ENCODE data around the gene PGM2L1. TPM values are rescaled to one million over a fixed set of nuclear protein-coding genes. Genes with fewer than 3 reads are reported as not detected.

The PGM2L1 gene
- total and polyA plus RNA-seq, 2 donors (not counting 1 experiment from before 2014, with no cell fraction given), result 1.6 to 8.4 TPM

GRCh38 chr11:74330075-74330858, 68.0 kb downstream of the PGM2L1 start:
- Histone ChIP-seq H3K27ac (ENCODE audit: low read length in 2 of 2) (no peak overlapping the region), H3K9ac (ENCODE audit: low read length) (no peak overlapping the region), H3K4me2 (replicated peaks; ENCODE audit: low read depth, low read length, poor library complexity, severe bottlenecking) (no peak overlapping the region), H3K27me3 (replicated peaks in 1 of 4; ENCODE audit: control extremely low read depth in 1 of 4, control insufficient read depth in 3 of 4, insufficient read depth in 4 of 4, low read length in 3 of 4) (no peaks in the 10 kb centered on the region), H3K4me3 (ENCODE audit: control extremely low read depth in 1 of 5, extremely low read depth in 1 of 5, insufficient read depth in 1 of 5, low read depth in 2 of 5, low read length in 4 of 5) (no peak overlapping the region), H4K20me1 (ENCODE audit: control insufficient read depth, insufficient read depth, low read length, poor library complexity, severe bottlenecking) (no peaks in the 10 kb centered on the region), H2AFZ (ENCODE audit: insufficient read depth, low read depth, low read length, poor library complexity, severe bottlenecking) (no peak overlapping the region), H3K79me2 (ENCODE audit: control insufficient read depth, insufficient read depth, low read length) (no peaks in the 10 kb centered on the region), H3K4me1 (ENCODE audit: control insufficient read depth in 2 of 2, insufficient read depth in 2 of 2, low read length in 2 of 2) (no peaks in the 10 kb centered on the region), H3K36me3 (replicated peaks in 1 of 2; ENCODE audit: control extremely low read depth in 1 of 2, control insufficient read depth in 1 of 2, extremely low read depth in 1 of 2, insufficient read depth in 2 of 2, low read length in 1 of 2) (no peaks in the 10 kb centered on the region), H3K9me3 (ENCODE audit: control extremely low read depth in 1 of 3, control insufficient read depth in 2 of 3, insufficient read depth in 1 of 3, low read length in 2 of 3) (peaks cover 0 to 6% (median 0%) of the 10 kb centered on the region in 3 donors)
- no peak overlapping the region for H3K27ac Mint-ChIP-seq
- TF ChIP-seq CTCF (IDR thresholded peaks at IDR 0.05) (no peak), EZH2 (IDR thresholded peaks at IDR 0.05; ENCODE audit: borderline replicate concordance, insufficient read depth, low read depth, low read length, poor library complexity, severe bottlenecking) (no peak)
- H3K27me3 Mint-ChIP-seq, result peaks cover 4% of the 10 kb centered on the region
- H3K9me3 Mint-ChIP-seq (ENCODE audit: insufficient read depth), result no peaks in the 10 kb centered on the region
- POLR2A ChIA-PET, result no interaction called here
- no peaks in the 10 kb centered on the region for H3K4me1 Mint-ChIP-seq
- intact Hi-C loops (cut with micrococcal nuclease), result no loop called here
- CTCF ChIA-PET, result no interaction called here
- no peak overlapping the region for H3K4me3 Mint-ChIP-seq
- ATAC-seq (ENCODE audit: low read depth) (no peak), DNase-seq (no peak)

GRCh38 chr11:74327076-74327475, 71.2 kb downstream of the PGM2L1 start:
- Histone ChIP-seq H2AFZ (ENCODE audit: insufficient read depth, low read depth, low read length, poor library complexity, severe bottlenecking) (no peak overlapping the region), H3K27ac (ENCODE audit: low read length in 2 of 2) (no peak overlapping the region), H3K9ac (ENCODE audit: low read length) (no peak overlapping the region), H3K4me3 (ENCODE audit: control extremely low read depth in 1 of 5, extremely low read depth in 1 of 5, insufficient read depth in 1 of 5, low read depth in 2 of 5, low read length in 4 of 5) (no peak overlapping the region), H3K9me3 (ENCODE audit: control extremely low read depth in 1 of 3, control insufficient read depth in 2 of 3, insufficient read depth in 1 of 3, low read length in 2 of 3) (peaks cover 0 to 6% (median 0%) of the 10 kb centered on the region in 3 donors), H4K20me1 (ENCODE audit: control insufficient read depth, insufficient read depth, low read length, poor library complexity, severe bottlenecking) (no peaks in the 10 kb centered on the region), H3K36me3 (replicated peaks in 1 of 2; ENCODE audit: control extremely low read depth in 1 of 2, control insufficient read depth in 1 of 2, extremely low read depth in 1 of 2, insufficient read depth in 2 of 2, low read length in 1 of 2) (no peaks in the 10 kb centered on the region), H3K4me1 (ENCODE audit: control insufficient read depth in 2 of 2, insufficient read depth in 2 of 2, low read length in 2 of 2) (no peaks in the 10 kb centered on the region), H3K79me2 (ENCODE audit: control insufficient read depth, insufficient read depth, low read length) (no peaks in the 10 kb centered on the region), H3K27me3 (replicated peaks in 1 of 4; ENCODE audit: control extremely low read depth in 1 of 4, control insufficient read depth in 3 of 4, insufficient read depth in 4 of 4, low read length in 3 of 4) (peaks cover 0 to 4% (median 0%) of the 10 kb centered on the region in 4 experiments), H3K4me2 (replicated peaks; ENCODE audit: low read depth, low read length, poor library complexity, severe bottlenecking) (no peak overlapping the region)
- TF ChIP-seq EZH2 (IDR thresholded peaks at IDR 0.05; ENCODE audit: borderline replicate concordance, insufficient read depth, low read depth, low read length, poor library complexity, severe bottlenecking), result no peak
- no peak for TF ChIP-seq CTCF (IDR thresholded peaks at IDR 0.05)
- Mint-ChIP-seq H3K27ac (no peak overlapping the region), H3K4me1 (peaks cover under 1% of the 10 kb centered on the region), H3K27me3 (peaks cover 12% of the 10 kb centered on the region), H3K9me3 (ENCODE audit: insufficient read depth) (no peaks in the 10 kb centered on the region), H3K4me3 (no peak overlapping the region)
- DNase-seq (no peak), ATAC-seq (ENCODE audit: low read depth) (no peak)
- POLR2A ChIA-PET, result no interaction called here
- CTCF ChIA-PET, result interaction anchor here (1.4 kb wide), 1 partner anchor 11 kb away, joined by 3 read pairs; no protein-coding TSS in a partner anchor
- intact Hi-C loops (cut with micrococcal nuclease), result no loop called here
- no CpG with 5 or more reads among the region's 1 CpG for WGBS (ENCODE audit: insufficient coverage)

Data from B cell (primary cell).